Sigmoid colon (tissue), 7 donors: ENCODE data around the gene FCHSD2. TPM values are rescaled to one million over a fixed set of nuclear protein-coding genes. Genes with fewer than 3 reads are reported as not detected.

Source experiments
- DNase-seq: peaks from one replicate; pipeline ENCODE4 v3.0.0-alpha.2; 2019
- H3K27ac ChIP-seq, 4 donors: fragments of 200-600 bp; sonication (generic); one replicate each; pipeline ENCODE4 v1.5.1; 2016 to 2019; ENCODE audit warnings: mild to moderate bottlenecking in 1 of 4
- H3K27me3 ChIP-seq, 3 donors: fragments of 200-600 bp; sonication (generic); one replicate each; pipeline ENCODE4 v1.5.1; 2019; ENCODE audit warnings: mild to moderate bottlenecking in 1 of 3
- H3K36me3 ChIP-seq, 4 donors: fragments of 200-600 bp; sonication (generic); one replicate each; pipeline ENCODE4 v1.5.1; 2016 to 2019
- H3K4me1 ChIP-seq, 4 donors: fragments of 200-600 bp; sonication (generic); one replicate each; pipeline ENCODE4 v1.5.1; 2017 to 2019
- H3K4me3 ChIP-seq, 4 donors: fragments of 200-600 bp; sonication (generic); one replicate each; pipeline ENCODE4 v1.5.1; 2017 to 2019; ENCODE audit warnings: mild to moderate bottlenecking in 2 of 4, moderate library complexity in 1 of 4
- H3K9me3 ChIP-seq, 4 donors: fragments of 200-600 bp in 3 of 4; sonication (generic) in 3 of 4; one replicate each; pipeline versions ENCODE4 v1.5.1 to v1.6.1; 2013 to 2019
- EP300 ChIP-seq, 4 donors: sonication (generic); formaldehyde crosslinking; IDR thresholded peaks; one replicate each; pipeline ENCODE4 v1.6.1; 2017; ENCODE audit warnings: antibody characterized with exemption in 4 of 4
- POLR2A ChIP-seq, 2 donors: fragments of 450-650 bp; IDR thresholded peaks; one replicate each; pipeline ENCODE4 v1.6.1; 2016; ENCODE audit warnings: antibody characterized with exemption in 2 of 2, mild to moderate bottlenecking in 2 of 2, moderate library complexity in 2 of 2
- POLR2AphosphoS5 ChIP-seq, 4 donors: sonication (generic); formaldehyde crosslinking; IDR thresholded peaks; one replicate each; pipeline ENCODE4 v1.6.1; 2017; ENCODE audit warnings: antibody characterized with exemption in 4 of 4
- WGBS, 2 donors: extraction: QIAGEN DNeasy Blood & Tissue Kit; methylation state at CpG; one replicate each; pipeline ENCODE4 v1.1.7; 2013; 5-methylcytosine and 5-hydroxymethylcytosine counted together
- intact Hi-C: fragments of 100-400 bp; cut with DNase I; formaldehyde crosslinking; loops from one replicate; pipeline ENCODE4 v1.15.1; 2023
- polyA plus RNA-seq, 3 donors: library from polyadenylated mRNA; stranded (reverse); fragments of 200-250 nt; gene quantifications; one replicate each; pipeline ENCODE4 v1.2.3, GENCODE V29; 2013
- total RNA-seq, 4 donors: library from RNA; depleted of rRNA; stranded (reverse); fragments of >200 nt; gene quantifications; one replicate each; pipeline ENCODE4 v1.1.0, GENCODE V29; 2016
- TF ChIP-seq, protein P1 (sequence below), 4 experiments: fragments of 450-650 bp in 3 of 4; fragments of 200-600 bp in 1 of 4; IDR thresholded peaks; one replicate each; pipeline ENCODE4 v1.5.1; 2016 to 2019; ENCODE audit warnings: antibody characterized with exemption in 4 of 4, mild to moderate bottlenecking in 3 of 4, moderate library complexity in 2 of 4
- donor health status: healthy with polysubstance abuse.
- donor health status: Bipolar disorder and iron deficiency.
- donor health status: healthy.

FCHSD2 gene
- total and polyA plus RNA-seq, 7 donors: 6.9 to 36.3 (median 18.6) TPM

DNA sequence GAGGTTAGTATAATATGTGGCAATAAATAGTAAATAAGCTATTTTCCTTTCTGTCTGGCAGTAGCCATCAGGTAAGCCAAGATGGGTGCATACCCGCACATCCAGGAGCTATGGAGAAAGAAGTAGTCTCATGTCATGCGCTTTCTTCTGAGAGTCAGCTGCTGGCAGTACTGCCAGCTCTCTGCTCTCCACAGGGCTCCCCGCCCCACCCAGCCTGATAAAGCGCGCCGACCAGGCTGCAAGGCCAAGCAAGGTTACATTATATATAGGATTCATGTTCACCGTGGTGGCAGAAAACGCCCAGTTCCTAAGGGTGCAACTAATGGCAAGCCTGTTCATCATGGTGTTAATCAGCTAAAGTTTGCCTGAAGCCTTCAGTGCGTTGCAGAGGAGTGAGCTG lies 201.7 kb downstream of the FCHSD2 start:
- DNase-seq: no peak
- Histone ChIP-seq H3K36me3 (no peaks in the 10 kb centered on the region), H3K27ac (no peak overlapping the region), H3K4me3 (no peak overlapping the region), H3K4me1 (no peaks in the 10 kb centered on the region), H3K27me3 (no peaks in the 10 kb centered on the region), H3K9me3 (no peaks in the 10 kb centered on the region)
- 96 to 98% methylated on average over 9 of the region's 9 CpGs for WGBS, 2 donors
- no peak for TF ChIP-seq POLR2AphosphoS5 (IDR thresholded peaks at IDR 0.05)
- no peak for TF ChIP-seq POLR2A (IDR thresholded peaks at IDR 0.05)
- TF ChIP-seq, protein P1, sequence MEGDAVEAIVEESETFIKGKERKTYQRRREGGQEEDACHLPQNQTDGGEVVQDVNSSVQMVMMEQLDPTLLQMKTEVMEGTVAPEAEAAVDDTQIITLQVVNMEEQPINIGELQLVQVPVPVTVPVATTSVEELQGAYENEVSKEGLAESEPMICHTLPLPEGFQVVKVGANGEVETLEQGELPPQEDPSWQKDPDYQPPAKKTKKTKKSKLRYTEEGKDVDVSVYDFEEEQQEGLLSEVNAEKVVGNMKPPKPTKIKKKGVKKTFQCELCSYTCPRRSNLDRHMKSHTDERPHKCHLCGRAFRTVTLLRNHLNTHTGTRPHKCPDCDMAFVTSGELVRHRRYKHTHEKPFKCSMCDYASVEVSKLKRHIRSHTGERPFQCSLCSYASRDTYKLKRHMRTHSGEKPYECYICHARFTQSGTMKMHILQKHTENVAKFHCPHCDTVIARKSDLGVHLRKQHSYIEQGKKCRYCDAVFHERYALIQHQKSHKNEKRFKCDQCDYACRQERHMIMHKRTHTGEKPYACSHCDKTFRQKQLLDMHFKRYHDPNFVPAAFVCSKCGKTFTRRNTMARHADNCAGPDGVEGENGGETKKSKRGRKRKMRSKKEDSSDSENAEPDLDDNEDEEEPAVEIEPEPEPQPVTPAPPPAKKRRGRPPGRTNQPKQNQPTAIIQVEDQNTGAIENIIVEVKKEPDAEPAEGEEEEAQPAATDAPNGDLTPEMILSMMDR (IDR thresholded peaks at IDR 0.05): no peak
- intact Hi-C loops: no loop called here

DNA sequence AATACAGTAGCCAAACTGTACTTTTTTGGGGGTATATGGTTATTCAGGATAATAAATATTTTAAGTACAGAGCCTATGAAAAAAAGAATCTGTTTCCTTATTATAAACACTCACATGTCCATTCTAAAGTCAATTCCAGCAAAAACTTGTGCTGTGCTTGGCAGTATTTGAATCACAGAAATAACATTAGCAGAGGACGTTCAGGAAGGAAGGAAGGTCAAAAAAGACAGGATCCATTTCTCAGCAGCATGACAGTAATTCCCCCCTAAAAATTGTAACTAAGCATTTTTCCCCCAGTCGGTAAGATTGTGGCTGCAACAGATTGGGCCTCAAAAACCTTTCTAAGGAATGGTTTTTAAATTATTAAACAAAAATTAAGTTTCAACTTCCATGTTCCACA lies 203.1 kb downstream of the FCHSD2 start:
- intact Hi-C loops: loop anchor here (10.0 kb wide), 1 partner anchor 306 kb away; no protein-coding TSS in a partner anchor
- Histone ChIP-seq H3K27me3 (no peaks in the 10 kb centered on the region), H3K4me3 (no peak overlapping the region), H3K4me1 (no peaks in the 10 kb centered on the region), H3K36me3 (no peaks in the 10 kb centered on the region), H3K9me3 (no peaks in the 10 kb centered on the region), H3K27ac (no peak overlapping the region)
- TF ChIP-seq EP300 (IDR thresholded peaks at IDR 0.05) (no peak), POLR2AphosphoS5 (IDR thresholded peaks at IDR 0.05) (no peak), POLR2A (IDR thresholded peaks at IDR 0.05) (no peak)
- TF ChIP-seq, protein P1 (IDR thresholded peaks at IDR 0.05): no peak
- DNase-seq: no peak
- WGBS, 2 donors: 78 to 88% methylated on average over 2 of the region's 2 CpGs

DNA sequence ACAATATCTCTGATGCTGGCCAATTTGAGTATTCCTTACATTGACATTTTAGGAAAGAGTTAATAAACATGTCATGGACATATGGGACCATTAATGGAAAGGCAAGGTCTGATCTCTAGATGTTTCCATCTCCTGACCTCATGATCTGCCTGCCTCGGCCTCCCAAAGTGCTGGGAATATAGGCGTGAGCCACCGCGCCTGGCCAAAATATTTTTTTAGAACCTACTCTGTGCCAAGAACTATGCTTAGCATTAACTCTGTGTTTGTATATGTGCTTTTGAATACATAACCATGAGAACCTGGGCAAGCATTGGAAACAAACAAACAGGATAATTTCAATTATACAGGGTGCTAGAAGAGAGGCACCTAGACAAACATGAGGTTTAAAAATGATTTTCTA lies 204.7 kb downstream of the FCHSD2 start:
- TF ChIP-seq EP300 (IDR thresholded peaks at IDR 0.05) (no peak), POLR2A (IDR thresholded peaks at IDR 0.05) (no peak), POLR2AphosphoS5 (IDR thresholded peaks at IDR 0.05) (no peak)
- TF ChIP-seq, protein P1 (IDR thresholded peaks at IDR 0.05): no peak
- WGBS, 2 donors: 86 to 95% methylated on average over 4 of the region's 4 CpGs

DNA sequence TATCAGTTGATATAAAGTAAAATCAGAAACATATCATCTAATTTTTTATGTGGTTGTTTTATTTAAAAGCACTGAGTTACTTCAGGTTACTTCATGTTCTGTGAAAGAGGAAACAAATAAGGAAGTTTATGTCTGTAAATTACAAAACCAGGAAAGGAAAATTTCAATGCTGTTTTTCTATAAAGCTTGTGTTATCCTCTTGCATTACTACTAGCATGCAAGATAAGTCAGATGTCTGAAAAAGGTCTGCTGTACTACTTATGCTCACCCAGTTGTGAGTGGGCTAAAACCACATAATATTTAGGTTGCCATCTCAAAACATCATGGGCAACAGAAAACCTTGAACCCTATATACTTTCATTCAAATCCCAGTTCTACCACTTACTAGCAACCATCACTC lies 206.4 kb downstream of the FCHSD2 start:
- Histone ChIP-seq H3K9me3 (no peaks in the 10 kb centered on the region), H3K4me1 (peaks cover 0 to 7% (median 0%) of the 10 kb centered on the region in 4 donors), H3K4me3 (no peak overlapping the region), H3K36me3 (no peaks in the 10 kb centered on the region), H3K27me3 (no peaks in the 10 kb centered on the region), H3K27ac (no peak overlapping the region)
- intact Hi-C loops: loop anchor here (10.0 kb wide), 1 partner anchor 309 kb away; no protein-coding TSS in a partner anchor
- no peak for DNase-seq
- no peak for TF ChIP-seq POLR2A (IDR thresholded peaks at IDR 0.05)
- TF ChIP-seq POLR2AphosphoS5 (IDR thresholded peaks at IDR 0.05): no peak
- no peak for TF ChIP-seq EP300 (IDR thresholded peaks at IDR 0.05)
- TF ChIP-seq, protein P1 (IDR thresholded peaks at IDR 0.05): no peak

More for the DNA sequence above, 204.7 kb downstream of the FCHSD2 start:
- peaks cover 0 to 3% (median 0%) of the 10 kb centered on the region in 4 donors for H3K4me1 ChIP-seq
- intact Hi-C loops: loop anchor here (10.0 kb wide), 1 partner anchor 307 kb away; no protein-coding TSS in a partner anchor
- no peaks in the 10 kb centered on the region for H3K27me3 ChIP-seq
- no peak for DNase-seq
- no peaks in the 10 kb centered on the region for H3K9me3 ChIP-seq
- H3K27ac ChIP-seq: no peak overlapping the region
- no peak overlapping the region for H3K4me3 ChIP-seq
- H3K36me3 ChIP-seq: no peaks in the 10 kb centered on the region

DNA sequence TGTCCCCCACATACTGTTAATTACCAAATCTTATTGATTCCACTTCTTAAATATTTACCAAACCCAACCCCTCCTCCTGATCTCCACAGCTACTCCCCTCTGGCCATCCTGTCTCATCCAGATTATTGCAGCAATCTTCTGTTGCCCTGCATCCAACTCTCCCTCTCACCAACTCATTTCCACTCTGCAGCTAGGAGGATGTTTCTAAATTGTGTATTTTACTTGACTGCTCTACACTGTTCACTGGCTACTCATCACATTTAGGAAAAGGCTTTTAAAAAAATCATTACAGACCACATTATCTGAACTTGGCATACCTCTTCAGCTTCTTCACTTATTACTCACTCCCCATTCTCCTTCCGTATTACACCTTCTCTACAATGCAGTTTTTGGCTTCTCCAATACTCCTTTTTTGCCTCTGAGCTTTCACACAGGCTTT lies 210.0 kb downstream of the FCHSD2 start:
- no peak overlapping the region for H3K27ac ChIP-seq
- peaks cover 0 to 7% (median 0%) of the 10 kb centered on the region in 4 donors for H3K4me1 ChIP-seq
- intact Hi-C loops: loop anchor here (10.0 kb wide), 1 partner anchor 313 kb away; no protein-coding TSS in a partner anchor
- no peak overlapping the region for H3K4me3 ChIP-seq
- DNase-seq: no peak
- WGBS, 2 donors: 93 to 95% methylated on average over 1 of the region's 1 CpG
- no peaks in the 10 kb centered on the region for H3K9me3 ChIP-seq
- H3K27me3 ChIP-seq: no peaks in the 10 kb centered on the region
- H3K36me3 ChIP-seq: no peaks in the 10 kb centered on the region
- TF ChIP-seq POLR2AphosphoS5 (IDR thresholded peaks at IDR 0.05): no peak
- TF ChIP-seq, protein P1 (IDR thresholded peaks at IDR 0.05): no peak
- TF ChIP-seq POLR2A (IDR thresholded peaks at IDR 0.05): no peak
- TF ChIP-seq EP300 (IDR thresholded peaks at IDR 0.05): no peak
